ENCODE measurements around the gene ENC1.

- TF ChIP-seq POLR2A (IDR thresholded peaks at IDR 0.05) (no peak), CTCF (IDR thresholded peaks at IDR 0.05) (no peak), EP300 (IDR thresholded peaks at IDR 0.05) (no peak)
Measured at GRCh38 chr5:74647096-74647495, 6.6 kb upstream of the ENC1 start.

All from ovary (tissue), 3 donors.